ENCODE data around the gene PRKN.

The PRKN gene

DNA sequence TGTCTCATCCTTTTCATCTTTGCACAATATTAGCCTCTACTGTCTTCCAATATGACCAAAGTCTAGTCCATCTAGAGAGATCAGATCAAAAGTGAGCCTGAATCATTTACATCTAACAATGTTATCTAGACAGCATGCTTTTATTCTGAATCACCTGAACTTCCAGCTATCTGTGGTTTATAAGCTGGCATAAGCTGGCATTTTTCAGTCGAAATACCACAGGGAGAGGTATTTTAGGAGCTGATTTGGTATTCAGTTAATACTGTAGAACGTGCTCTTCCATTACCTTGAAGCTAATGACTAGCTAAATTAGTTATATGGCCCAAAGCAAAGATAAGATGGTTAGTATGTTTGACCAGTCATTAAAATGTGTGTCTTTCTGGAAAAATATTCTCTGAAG is 1265.4 kb downstream of the PRKN start:
- no peak overlapping the region for H3K4me2 ChIP-seq (ENCODE audit: low read length)
- no peak overlapping the region for H2AFZ ChIP-seq (ENCODE audit: low read depth, low read length)
- no peaks in the 10 kb centered on the region for H3K79me2 ChIP-seq (ENCODE audit: low read length)
- no peaks in the 10 kb centered on the region for H3K9me3 ChIP-seq (ENCODE audit: insufficient read depth, low read length)
- no peaks in the 10 kb centered on the region for H3K4me1 ChIP-seq (ENCODE audit: low read length)
- TF ChIP-seq EZH2phosphoT487 (IDR thresholded peaks at IDR 0.05; ENCODE audit: low read depth), result no peak
- TF ChIP-seq, protein P1, sequence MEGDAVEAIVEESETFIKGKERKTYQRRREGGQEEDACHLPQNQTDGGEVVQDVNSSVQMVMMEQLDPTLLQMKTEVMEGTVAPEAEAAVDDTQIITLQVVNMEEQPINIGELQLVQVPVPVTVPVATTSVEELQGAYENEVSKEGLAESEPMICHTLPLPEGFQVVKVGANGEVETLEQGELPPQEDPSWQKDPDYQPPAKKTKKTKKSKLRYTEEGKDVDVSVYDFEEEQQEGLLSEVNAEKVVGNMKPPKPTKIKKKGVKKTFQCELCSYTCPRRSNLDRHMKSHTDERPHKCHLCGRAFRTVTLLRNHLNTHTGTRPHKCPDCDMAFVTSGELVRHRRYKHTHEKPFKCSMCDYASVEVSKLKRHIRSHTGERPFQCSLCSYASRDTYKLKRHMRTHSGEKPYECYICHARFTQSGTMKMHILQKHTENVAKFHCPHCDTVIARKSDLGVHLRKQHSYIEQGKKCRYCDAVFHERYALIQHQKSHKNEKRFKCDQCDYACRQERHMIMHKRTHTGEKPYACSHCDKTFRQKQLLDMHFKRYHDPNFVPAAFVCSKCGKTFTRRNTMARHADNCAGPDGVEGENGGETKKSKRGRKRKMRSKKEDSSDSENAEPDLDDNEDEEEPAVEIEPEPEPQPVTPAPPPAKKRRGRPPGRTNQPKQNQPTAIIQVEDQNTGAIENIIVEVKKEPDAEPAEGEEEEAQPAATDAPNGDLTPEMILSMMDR (IDR thresholded peaks at IDR 0.05; ENCODE audit: low read depth, low read length), result no peak
- H3K27ac ChIP-seq (ENCODE audit: low read length), result no peak overlapping the region
- no peak overlapping the region for H3K4me3 ChIP-seq (ENCODE audit: low read length)
- no peaks in the 10 kb centered on the region for H3K36me3 ChIP-seq (replicated peaks; ENCODE audit: low read depth, low read length)
- no peaks in the 10 kb centered on the region for H3K27me3 ChIP-seq (ENCODE audit: low read depth, low read length)
- no peak overlapping the region for H3K9ac ChIP-seq (ENCODE audit: low read length)
- H4K20me1 ChIP-seq (ENCODE audit: insufficient read depth, low read length), result no peaks in the 10 kb centered on the region

- H3K36me3 ChIP-seq (replicated peaks; ENCODE audit: low read depth, low read length), result no peaks in the 10 kb centered on the region
- H3K9ac ChIP-seq (ENCODE audit: low read length), result no peak overlapping the region
- no peaks in the 10 kb centered on the region for H3K79me2 ChIP-seq (ENCODE audit: low read length)
- no peak overlapping the region for H3K27ac ChIP-seq (ENCODE audit: low read length)
- no peaks in the 10 kb centered on the region for H3K4me1 ChIP-seq (ENCODE audit: low read length)
- H3K4me2 ChIP-seq (ENCODE audit: low read length), result no peak overlapping the region
- H4K20me1 ChIP-seq (ENCODE audit: insufficient read depth, low read length), result no peaks in the 10 kb centered on the region
- H3K27me3 ChIP-seq (ENCODE audit: low read depth, low read length), result no peaks in the 10 kb centered on the region
- no peak overlapping the region for H2AFZ ChIP-seq (ENCODE audit: low read depth, low read length)
- H3K9me3 ChIP-seq (ENCODE audit: insufficient read depth, low read length), result no peaks in the 10 kb centered on the region
- no peak overlapping the region for H3K4me3 ChIP-seq (ENCODE audit: low read length)
- no peak for TF ChIP-seq EZH2phosphoT487 (IDR thresholded peaks at IDR 0.05; ENCODE audit: low read depth)
- TF ChIP-seq, protein P1 (IDR thresholded peaks at IDR 0.05; ENCODE audit: low read depth, low read length), result no peak
These were observed 1268.5 kb downstream of the PRKN start for GRCh38 chr6:161459008-161459615.

DNA sequence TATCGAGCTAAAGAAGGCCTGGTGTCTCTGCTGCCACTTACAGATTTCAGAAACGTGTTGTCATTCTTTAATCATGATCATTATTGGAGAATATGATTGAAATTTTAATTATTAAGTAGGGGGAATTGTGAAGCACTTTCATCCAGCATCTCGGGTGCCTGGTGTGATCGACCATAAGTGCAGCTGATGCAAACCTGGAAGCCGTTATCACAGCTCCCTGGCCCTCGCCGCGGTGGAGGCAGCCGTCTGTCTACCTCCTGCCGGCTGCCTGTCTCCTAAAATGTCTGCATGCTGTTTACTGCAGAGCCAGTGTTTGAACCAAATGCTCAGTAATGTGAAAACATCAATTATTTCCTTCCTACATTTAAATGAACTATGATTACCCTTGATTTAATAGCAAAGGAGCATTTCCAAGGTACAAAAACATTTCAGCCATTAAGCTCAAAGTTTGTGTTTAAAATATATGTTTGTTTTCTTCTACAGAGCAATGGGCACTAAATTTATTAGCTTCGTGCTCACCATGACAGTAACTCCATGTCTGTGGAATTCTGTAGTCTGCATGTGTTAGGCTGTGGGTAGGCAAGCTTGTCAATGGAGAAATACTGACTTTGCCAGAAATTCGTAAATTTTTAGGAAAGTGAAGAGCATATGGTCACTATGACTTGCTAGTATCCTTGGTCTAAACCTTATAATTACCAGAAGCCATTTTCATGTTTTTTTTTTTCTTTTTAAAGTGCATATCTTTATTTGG is 1269.2 kb downstream of the PRKN start:
- H3K9ac ChIP-seq (ENCODE audit: low read length), result no peak overlapping the region
- no peaks in the 10 kb centered on the region for H4K20me1 ChIP-seq (ENCODE audit: insufficient read depth, low read length)
- H3K79me2 ChIP-seq (ENCODE audit: low read length), result no peaks in the 10 kb centered on the region
- H3K27ac ChIP-seq (ENCODE audit: low read length), result no peak overlapping the region
- no peaks in the 10 kb centered on the region for H3K9me3 ChIP-seq (ENCODE audit: insufficient read depth, low read length)
- no peak overlapping the region for H3K4me3 ChIP-seq (ENCODE audit: low read length)
- no peak overlapping the region for H3K4me2 ChIP-seq (ENCODE audit: low read length)
- TF ChIP-seq EZH2phosphoT487 (IDR thresholded peaks at IDR 0.05; ENCODE audit: low read depth), result no peak
- TF ChIP-seq, protein P1 (IDR thresholded peaks at IDR 0.05; ENCODE audit: low read depth, low read length), result no peak
- no peaks in the 10 kb centered on the region for H3K36me3 ChIP-seq (replicated peaks; ENCODE audit: low read depth, low read length)
- H2AFZ ChIP-seq (ENCODE audit: low read depth, low read length), result no peak overlapping the region
- H3K4me1 ChIP-seq (ENCODE audit: low read length), result no peaks in the 10 kb centered on the region
- no peaks in the 10 kb centered on the region for H3K27me3 ChIP-seq (ENCODE audit: low read depth, low read length)

- H3K79me2 ChIP-seq (ENCODE audit: low read length), result no peaks in the 10 kb centered on the region
- no peaks in the 10 kb centered on the region for H3K36me3 ChIP-seq (replicated peaks; ENCODE audit: low read depth, low read length)
- no peak overlapping the region for H3K9ac ChIP-seq (ENCODE audit: low read length)
- no peaks in the 10 kb centered on the region for H3K9me3 ChIP-seq (ENCODE audit: insufficient read depth, low read length)
- no peak for TF ChIP-seq EZH2phosphoT487 (IDR thresholded peaks at IDR 0.05; ENCODE audit: low read depth)
- TF ChIP-seq, protein P1 (IDR thresholded peaks at IDR 0.05; ENCODE audit: low read depth, low read length), result no peak
- H3K4me1 ChIP-seq (ENCODE audit: low read length), result no peaks in the 10 kb centered on the region
- H3K4me3 ChIP-seq (ENCODE audit: low read length), result no peak overlapping the region
- no peak overlapping the region for H3K27ac ChIP-seq (ENCODE audit: low read length)
- H4K20me1 ChIP-seq (ENCODE audit: insufficient read depth, low read length), result no peaks in the 10 kb centered on the region
- H3K4me2 ChIP-seq (ENCODE audit: low read length), result no peak overlapping the region
- H3K27me3 ChIP-seq (ENCODE audit: low read depth, low read length), result no peaks in the 10 kb centered on the region
- H2AFZ ChIP-seq (ENCODE audit: low read depth, low read length), result no peak overlapping the region
These were observed 1271.7 kb downstream of the PRKN start for GRCh38 chr6:161455848-161456247.

All from OCI-LY3 (cell line).